SK-N-SH treated with all-trans-retinoic acid at 6 μM for 48 hours (cell line): ENCODE results near the gene SOHLH2.
A peak's percentile ranks its signal among the peaks of the same experiment; 100 is the strongest.

Experiments
- ATAC-seq: fragments of 200-7000 bp; cut with Tn5 transposase; 3 replicates; pipeline ENCODE4 v1.9.1; 2020; ENCODE audit warnings: mild to moderate bottlenecking, moderate library complexity
- ARNTL ChIP-seq: fragments of 450-650 bp; formaldehyde crosslinking; IDR thresholded peaks from 2 replicates; pipeline ENCODE4 v1.5.0; 2020; ENCODE audit warnings: low read depth, mild to moderate bottlenecking, moderate library complexity, borderline replicate concordance
- BACH2 ChIP-seq: fragments of 250-450 bp; sonication (Bioruptor Pico); IDR thresholded peaks from 2 replicates; pipeline ENCODE4 v1.9.0; 2021; ENCODE audit warnings: mild to moderate bottlenecking, borderline replicate concordance
- CREB5 ChIP-seq: fragments of 250-450 bp; sonication (Bioruptor Pico); IDR thresholded peaks from 2 replicates; pipeline ENCODE4 v1.5.1; 2020; ENCODE audit warnings: low read depth, mild to moderate bottlenecking, moderate library complexity
- CSRNP3 ChIP-seq: fragments of 250-450 bp; sonication (Bioruptor Pico); IDR thresholded peaks from 2 replicates; pipeline ENCODE4 v1.5.1; 2021; ENCODE audit warnings: mild to moderate bottlenecking, moderate library complexity
- GLIS3 ChIP-seq: fragments of 250-450 bp; sonication (Bioruptor Pico); IDR thresholded peaks from 2 replicates; pipeline ENCODE4 v1.5.0; 2020; ENCODE audit warnings: mild to moderate bottlenecking, moderate library complexity
- ISL1 ChIP-seq: fragments of 250-450 bp; sonication (Bioruptor Pico); IDR thresholded peaks from 2 replicates; pipeline ENCODE4 v2.1.2; 2022; ENCODE audit warnings: mild to moderate bottlenecking, moderate library complexity
- OSR1 ChIP-seq: fragments of 250-450 bp; sonication (Bioruptor Pico); IDR thresholded peaks from 2 replicates; pipeline ENCODE4 v1.8.0; 2022; ENCODE audit warnings: moderate library complexity, mild to moderate bottlenecking, inconsistent platforms
- PATZ1 ChIP-seq: fragments of 250-450 bp; sonication (Bioruptor Pico); IDR thresholded peaks from 2 replicates; pipeline ENCODE4 v1.8.0; 2020; ENCODE audit warnings: mild to moderate bottlenecking, moderate library complexity, borderline replicate concordance
- POU6F1 ChIP-seq: fragments of 250-450 bp; sonication (Bioruptor Pico); IDR thresholded peaks from 2 replicates; pipeline ENCODE4 v1.8.0; 2021; ENCODE audit warnings: low read depth, mild to moderate bottlenecking, moderate library complexity, borderline replicate concordance
- PPARA ChIP-seq: fragments of 250-450 bp; sonication (Bioruptor Pico); IDR thresholded peaks from 2 replicates; pipeline ENCODE4 v1.5.0; 2020; ENCODE audit warnings: mild to moderate bottlenecking, borderline replicate concordance
- RARB ChIP-seq: fragments of 250-450 bp; sonication (Bioruptor Pico); IDR thresholded peaks from 2 replicates; pipeline ENCODE4 v1.8.0; 2021; ENCODE audit warnings: mild to moderate bottlenecking, moderate library complexity
- SNAI2 ChIP-seq: fragments of 250-450 bp; sonication (Bioruptor Pico); IDR thresholded peaks from 2 replicates; pipeline ENCODE4 v1.5.0; 2020; ENCODE audit warnings: mild to moderate bottlenecking, moderate library complexity
- TCF4 ChIP-seq: fragments of 250-450 bp; sonication (Bioruptor Pico); IDR thresholded peaks from 2 replicates; pipeline ENCODE4 v1.8.0; 2021; ENCODE audit warnings: mild to moderate bottlenecking, moderate library complexity, borderline replicate concordance
- TOX ChIP-seq: fragments of 250-450 bp; sonication (Bioruptor Pico); IDR thresholded peaks from 2 replicates; pipeline ENCODE4 v1.8.0; 2021; ENCODE audit warnings: mild to moderate bottlenecking, moderate library complexity, borderline replicate concordance
- TSHZ2 ChIP-seq: fragments of 250-450 bp; sonication (Bioruptor Pico); IDR thresholded peaks from 2 replicates; pipeline ENCODE4 v1.5.0; 2020; ENCODE audit warnings: mild to moderate bottlenecking, moderate library complexity
- ZC3H10 ChIP-seq: fragments of 250-450 bp; sonication (Bioruptor Pico); IDR thresholded peaks from 2 replicates; pipeline ENCODE4 v1.5.1; 2021; ENCODE audit warnings: mild to moderate bottlenecking, moderate library complexity
- ZFP3 ChIP-seq: fragments of 250-450 bp; sonication (Bioruptor Pico); IDR thresholded peaks from 2 replicates; pipeline ENCODE4 v1.5.0; 2020; ENCODE audit warnings: mild to moderate bottlenecking, moderate library complexity
- ZFP30 ChIP-seq: fragments of 450-650 bp; formaldehyde crosslinking; IDR thresholded peaks from 2 replicates; pipeline ENCODE4 v1.5.0; 2022; ENCODE audit warnings: mild to moderate bottlenecking, moderate library complexity
- ZNF565 ChIP-seq: fragments of 450-650 bp; formaldehyde crosslinking; conservative IDR thresholded peaks from 2 replicates; pipeline ENCODE4 v1.5.0; 2020; ENCODE audit warnings: low read depth, mild to moderate bottlenecking, moderate library complexity
- ZNF70 ChIP-seq: fragments of 450-650 bp; formaldehyde crosslinking; IDR thresholded peaks from 2 replicates; pipeline ENCODE4 v1.5.0; 2020; ENCODE audit warnings: mild to moderate bottlenecking, moderate library complexity
- ZNF8 ChIP-seq: fragments of 450-650 bp; formaldehyde crosslinking; IDR thresholded peaks from 2 replicates; pipeline ENCODE4 v1.5.0; 2020; ENCODE audit warnings: mild to moderate bottlenecking, moderate library complexity

The SOHLH2 gene

GRCh38 chr13:36210738-36211137 is 3.6 kb downstream of the SOHLH2 start:
- no peak for ATAC-seq
- TF ChIP-seq ZNF70 (CRISPR knock-in tag) = no peak

GRCh38 chr13:36207672-36208071 is 6.7 kb downstream of the SOHLH2 start:
- TF ChIP-seq ZFP30 (no peak), OSR1 (no peak), TCF4 (CRISPR knock-in tag) (no peak), CSRNP3 (CRISPR knock-in tag) (no peak), ARNTL (CRISPR knock-in tag) (no peak), PPARA (CRISPR knock-in tag) (no peak), PATZ1 (CRISPR knock-in tag) (no peak), ZNF70 (CRISPR knock-in tag) (no peak), GLIS3 (CRISPR knock-in tag) (no peak), ZC3H10 (CRISPR knock-in tag) (no peak), POU6F1 (CRISPR knock-in tag) (no peak), SNAI2 (CRISPR knock-in tag) (no peak), CREB5 (no peak), ZNF8 (no peak)
- no peak for ATAC-seq

GRCh38 chr13:36193151-36193855 is 21.1 kb downstream of the SOHLH2 start:
- peak; percentile 32; the same call in 1 of the 3 replicates for ATAC-seq
- TF ChIP-seq ZFP30 (no peak), PATZ1 (CRISPR knock-in tag) (no peak), CSRNP3 (CRISPR knock-in tag) (no peak), CREB5 (no peak), RARB (CRISPR knock-in tag) (no peak), TCF4 (CRISPR knock-in tag) (no peak), TOX (CRISPR knock-in tag) (no peak), ZNF8 (no peak), ISL1 (CRISPR knock-in tag) (no peak), OSR1 (no peak), PPARA (CRISPR knock-in tag) (no peak), ZFP3 (CRISPR knock-in tag) (no peak), TSHZ2 (CRISPR knock-in tag) (no peak), ZNF565 (CRISPR knock-in tag) (no peak), ARNTL (CRISPR knock-in tag) (no peak), BACH2 (CRISPR knock-in tag) (no peak), ZC3H10 (CRISPR knock-in tag) (no peak)
